GM21515 (cell line): Measurements from ENCODE around the gene EGFL7.
A peak's percentile ranks its signal among the peaks of the same experiment; 100 is the strongest.

Experiments
- ATAC-seq: cut with Tn5 transposase; IDR thresholded peaks from one replicate; pipeline ENCODE4 v1.9.1; 2021; ENCODE audit not compliant: unreplicated experiment

EGFL7 gene

GRCh38 chr9:136685216-136685615, 22.5 kb downstream of the EGFL7 start:
- no peak for ATAC-seq

GRCh38 chr9:136685790-136686533, 23.2 kb downstream of the EGFL7 start:
- ATAC-seq = no peak

DNA sequence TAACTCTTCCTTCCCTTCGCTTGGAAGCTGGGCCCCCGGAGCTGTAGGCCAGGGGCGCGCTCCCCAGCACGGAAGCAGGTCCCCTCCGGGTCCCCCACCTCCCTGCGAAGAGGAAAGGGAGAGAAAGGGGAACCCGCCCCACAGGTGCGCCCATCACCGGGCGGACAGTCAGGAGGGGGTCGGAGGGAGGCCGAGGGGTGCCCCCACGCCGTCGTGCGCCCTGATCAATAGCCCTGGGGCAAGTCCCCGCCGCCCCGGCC, 23.7 kb downstream of the EGFL7 start:
- ATAC-seq = no peak

DNA sequence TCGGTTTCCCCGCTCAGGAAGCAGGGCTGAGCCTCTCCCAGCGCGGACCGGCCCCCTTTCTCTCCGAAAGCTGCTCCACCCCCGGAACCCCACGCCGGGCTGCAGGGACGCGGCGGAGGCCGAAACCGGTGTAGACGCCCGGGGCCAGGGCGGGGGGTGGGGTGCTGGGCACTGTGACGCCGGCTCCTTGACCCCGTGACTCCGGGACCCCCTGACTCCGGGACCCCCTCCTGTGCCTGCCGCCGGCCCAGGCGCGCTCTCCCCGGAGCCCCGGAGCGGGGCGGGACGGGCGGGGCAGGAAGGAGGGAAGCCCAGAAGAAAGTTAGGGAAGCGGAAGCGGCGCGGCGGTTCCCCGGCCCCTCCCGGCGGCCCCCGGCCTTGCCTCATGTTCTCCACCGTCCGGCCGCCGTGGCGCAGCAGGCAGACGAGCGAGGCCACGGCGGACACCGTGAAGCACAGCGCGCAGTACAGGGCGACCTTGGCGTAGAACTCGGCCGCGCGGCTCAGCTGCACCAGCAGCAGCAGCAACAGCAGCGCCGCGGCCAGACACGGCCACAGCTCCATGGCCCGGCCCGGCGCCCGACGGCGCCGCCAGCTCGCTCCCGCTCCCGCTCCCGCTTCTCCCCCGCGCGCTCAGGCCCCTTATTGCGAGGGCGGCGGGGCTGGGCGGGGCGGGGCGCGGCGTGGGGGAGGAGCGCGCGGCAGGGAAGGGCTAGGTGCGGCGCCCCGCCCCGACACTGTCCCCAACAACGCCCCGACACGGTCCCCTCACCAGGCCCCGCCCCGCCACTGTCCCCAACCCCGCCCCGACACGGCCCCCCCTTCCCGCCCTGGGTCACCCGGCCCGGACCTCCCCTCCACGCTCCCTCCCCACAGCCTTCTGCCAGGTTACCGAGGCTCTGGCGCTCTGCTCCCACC, 24.3 kb downstream of the EGFL7 start, which contains the start of gene AGPAT2:
AGPAT2 (minus strand) TSS at position 664 of the 918 bp plus-strand sequence; CDS start at position 564, 100 bp downstream.
- peak; percentile 48 for ATAC-seq

- ATAC-seq = no peak
Measured at GRCh38 chr9:136687721-136688223, 25.1 kb downstream of the EGFL7 start.

- no peak for ATAC-seq
Measured at GRCh38 chr9:136688274-136689107, 25.8 kb downstream of the EGFL7 start.

- ATAC-seq = no peak
Measured at GRCh38 chr9:136689108-136689460, 26.4 kb downstream of the EGFL7 start.

DNA sequence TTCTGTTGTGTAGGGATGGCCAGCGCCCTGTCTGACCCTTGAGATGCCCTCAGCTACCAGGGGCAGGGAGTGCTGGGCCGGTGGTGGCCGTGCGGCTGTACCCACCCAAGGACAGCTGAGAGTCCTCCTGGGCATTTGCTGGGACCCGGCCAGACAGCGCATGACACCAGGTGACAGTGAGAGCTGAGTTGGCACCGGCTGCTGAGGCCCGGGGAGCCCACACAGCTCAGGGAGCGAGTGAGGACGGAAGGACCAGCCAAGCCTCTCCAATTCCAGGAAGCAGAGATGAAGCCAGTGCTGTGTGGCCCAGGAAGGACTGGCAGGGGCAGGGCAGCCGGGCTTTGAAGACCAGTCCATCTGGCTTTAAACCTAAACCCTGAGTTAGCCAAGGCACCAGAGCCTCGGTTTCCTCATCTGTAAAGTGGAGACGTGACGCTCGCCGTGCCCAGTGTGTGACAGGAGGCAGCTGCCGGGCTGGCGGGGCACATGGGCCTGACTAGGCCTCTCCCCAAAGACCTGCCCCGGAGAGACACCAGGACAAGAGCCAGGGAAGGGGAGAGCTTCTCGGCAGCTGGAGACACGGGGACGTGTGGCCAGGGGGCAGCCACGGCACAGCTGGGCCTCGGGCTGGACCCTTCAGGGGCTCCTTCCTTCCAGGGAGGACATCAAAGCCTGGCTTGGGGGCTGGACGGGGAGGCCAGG, 27.5 kb downstream of the EGFL7 start:
- no peak for ATAC-seq

- ATAC-seq = no peak
Measured at GRCh38 chr9:136690806-136691261, 28.1 kb downstream of the EGFL7 start.

DNA sequence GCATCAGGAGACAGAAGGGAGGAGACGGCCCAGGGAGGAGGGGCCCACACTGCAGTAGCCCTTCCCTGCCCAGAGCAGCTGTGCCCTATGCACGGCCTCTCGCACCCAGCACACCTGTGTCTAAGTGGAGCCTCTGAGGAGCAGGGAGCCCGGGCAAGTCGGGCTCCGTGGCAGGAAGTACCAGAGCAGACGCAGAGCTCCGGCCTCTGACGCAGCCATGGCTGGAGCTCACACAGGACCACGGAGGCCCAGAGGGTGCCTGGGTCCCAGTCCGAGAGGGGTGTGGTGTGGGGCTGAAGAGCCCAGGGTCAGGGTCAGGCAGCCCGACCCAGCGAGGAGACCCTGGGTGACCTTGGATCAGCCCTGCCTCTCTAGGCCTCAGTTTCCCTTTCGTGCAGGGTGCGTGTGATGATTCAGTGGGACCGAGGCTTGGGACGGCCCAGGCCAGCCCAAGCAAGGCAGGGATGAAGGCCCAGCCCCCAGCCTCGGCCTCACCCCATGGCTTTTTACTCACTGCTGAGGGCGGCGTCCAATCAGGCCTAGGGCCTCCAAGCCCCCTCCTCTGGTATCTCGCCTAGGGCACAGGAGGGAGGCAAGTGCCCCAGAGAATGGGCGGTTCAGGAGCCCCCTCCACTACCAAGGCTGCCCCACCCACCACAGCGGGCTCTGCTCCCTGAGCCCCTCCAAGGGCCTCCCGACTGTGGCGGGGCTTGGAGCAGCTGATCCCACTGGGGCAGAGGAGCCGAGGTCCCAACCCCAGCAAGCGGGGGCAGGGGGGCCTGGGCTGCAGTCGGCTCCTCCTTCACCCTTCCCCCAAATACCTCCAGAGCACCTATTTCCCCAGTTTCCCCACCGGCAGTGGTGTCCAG, 28.8 kb downstream of the EGFL7 start:
- ATAC-seq = no peak

DNA sequence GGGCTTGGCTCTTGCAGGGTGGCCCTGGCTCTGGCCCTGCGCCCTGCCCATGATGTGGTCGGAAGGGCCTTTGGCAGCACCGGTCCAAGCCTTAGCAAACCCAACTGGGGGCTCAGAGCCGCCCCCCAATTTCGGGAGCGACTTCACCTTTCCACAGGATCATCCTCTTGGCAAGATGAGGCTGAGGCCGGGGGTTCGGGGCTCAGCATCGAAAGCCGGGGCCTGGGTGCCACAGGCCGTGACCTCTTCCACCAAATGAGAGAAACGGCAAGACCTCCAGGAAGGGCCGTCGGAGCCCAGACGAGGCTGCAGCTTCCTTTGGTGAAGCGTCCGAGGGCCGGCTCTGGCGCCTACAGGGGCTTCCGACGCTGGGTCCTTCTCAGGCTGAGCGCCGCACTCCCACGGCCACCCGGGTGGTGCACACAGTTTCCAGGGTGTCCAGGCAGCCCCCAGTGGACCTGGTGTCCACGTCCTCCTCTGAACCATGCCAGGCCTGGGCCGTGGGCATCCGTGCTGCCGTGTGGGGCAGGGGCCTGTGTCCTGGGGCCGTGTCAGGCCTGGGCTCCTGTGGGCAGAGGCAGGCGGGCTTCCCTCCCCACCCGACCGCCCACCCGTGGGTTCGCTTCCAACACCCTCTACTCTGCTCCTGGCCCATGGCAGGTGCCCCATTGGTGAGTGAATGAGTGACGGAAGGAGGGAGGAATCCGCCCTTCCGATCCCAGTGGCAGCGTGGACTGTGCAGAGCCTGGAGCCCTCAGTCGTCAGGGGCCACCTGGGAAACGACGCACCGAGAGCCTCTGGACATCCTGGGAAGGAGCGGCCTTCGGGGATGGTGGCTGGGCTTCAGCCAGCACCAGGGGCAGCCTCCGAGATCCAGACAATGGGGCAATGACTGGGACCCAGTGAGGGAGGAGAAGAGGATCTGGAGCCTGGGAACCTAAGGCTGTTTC, 29.7 kb downstream of the EGFL7 start:
- ATAC-seq = no peak

DNA sequence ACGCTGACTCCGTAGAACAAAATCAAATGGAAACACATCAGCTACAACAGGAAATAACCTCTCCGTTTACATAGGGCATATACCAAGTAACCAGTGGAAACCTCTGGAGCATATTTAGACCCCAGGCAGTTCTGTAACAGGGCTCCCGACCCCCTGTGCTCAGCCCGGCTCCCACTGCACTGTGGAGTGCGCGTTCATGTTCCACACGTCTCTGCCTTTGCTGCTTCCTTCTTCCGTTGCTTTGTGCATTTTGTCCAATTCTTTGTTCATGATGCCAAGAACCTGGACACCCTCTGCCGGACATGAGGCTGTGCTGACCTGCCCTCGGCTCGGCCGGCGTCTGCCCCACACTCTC, 30.4 kb downstream of the EGFL7 start:
- no peak for ATAC-seq

DNA sequence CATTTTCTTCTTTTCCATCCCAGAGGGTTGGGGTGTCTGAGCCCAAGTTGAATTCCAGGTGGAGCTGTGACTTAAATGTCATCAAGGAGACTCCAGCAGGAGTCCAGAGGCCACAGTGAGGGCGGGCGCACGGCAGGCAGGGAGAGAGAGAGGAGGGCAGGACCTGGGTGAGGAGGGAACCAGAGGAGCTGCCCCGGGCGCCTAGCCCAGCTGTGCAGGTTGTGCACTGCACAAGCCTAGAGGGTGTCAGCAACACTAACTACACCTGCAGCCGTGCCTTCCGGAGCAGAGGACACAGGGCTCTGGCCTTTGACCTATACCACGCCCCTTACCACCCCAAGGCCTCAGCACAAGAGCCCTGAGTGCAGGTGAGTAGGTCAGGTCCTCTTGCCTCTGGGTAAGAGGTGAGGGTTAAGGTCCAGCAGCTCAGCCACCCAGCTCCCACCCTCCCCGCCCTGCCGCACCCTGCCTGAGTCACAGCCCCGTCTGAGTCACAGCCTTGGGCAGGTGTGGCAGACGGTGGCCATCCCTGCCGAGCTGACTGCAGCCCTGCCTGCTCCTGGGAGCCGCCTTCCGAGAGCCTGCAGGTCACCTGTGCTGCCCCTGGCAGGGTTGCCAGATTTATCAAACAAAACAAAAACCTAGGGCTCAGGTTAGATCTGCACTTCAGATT, 30.9 kb downstream of the EGFL7 start:
- no peak for ATAC-seq

- ATAC-seq = no peak
Measured at GRCh38 chr9:136694163-136694871, 31.6 kb downstream of the EGFL7 start.

DNA sequence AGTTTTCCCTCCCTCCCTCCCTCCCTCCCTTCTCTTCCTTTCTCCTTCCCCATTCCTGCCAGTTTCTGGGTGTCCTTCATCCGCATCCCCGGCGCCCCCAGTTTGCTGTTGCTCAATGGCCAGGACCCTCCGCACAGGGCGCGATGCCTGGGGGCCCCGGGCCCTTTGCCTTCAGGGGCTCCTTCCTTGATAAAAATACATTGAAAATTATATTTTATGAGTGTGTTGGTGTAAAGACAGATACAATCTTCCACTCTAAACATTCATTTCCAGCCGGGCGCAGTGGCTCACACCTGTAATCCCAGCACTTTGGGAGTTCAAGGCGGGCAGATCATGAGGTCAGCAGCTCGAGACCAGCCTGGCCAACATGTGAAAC, 32.1 kb downstream of the EGFL7 start:
- no peak for ATAC-seq

DNA sequence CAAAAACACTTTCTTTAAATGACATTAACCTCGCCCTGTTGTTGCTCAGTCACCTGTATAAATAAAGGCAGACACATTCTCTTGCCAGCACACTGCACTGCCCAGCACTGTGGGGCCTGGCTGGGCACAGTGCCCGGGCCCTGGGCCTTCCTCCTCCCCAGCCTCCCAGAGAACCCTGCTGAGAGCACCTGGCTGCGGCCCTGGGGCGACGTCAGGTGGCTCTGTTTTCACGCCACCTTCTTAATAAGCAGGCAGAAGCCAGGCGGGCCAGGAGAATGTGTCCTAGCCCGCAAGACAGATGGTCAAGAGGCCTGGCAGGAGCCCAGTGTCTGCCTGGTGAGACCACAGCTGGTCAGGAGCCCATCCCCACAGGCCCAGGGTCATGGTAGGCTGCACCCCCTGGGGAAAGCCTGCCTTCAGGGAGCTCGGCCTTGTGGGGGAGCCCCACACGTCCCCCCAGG, 32.7 kb downstream of the EGFL7 start:
- no peak for ATAC-seq

GRCh38 chr9:136695955-136696354, 33.2 kb downstream of the EGFL7 start:
- no peak for ATAC-seq
